Measurements from ENCODE around the gene DBNDD2. TPM values are rescaled to one million over a fixed set of nuclear protein-coding genes. Genes with fewer than 3 reads are reported as not detected.

DBNDD2 gene
- total RNA-seq, 6 experiments from 2014 or later = 2.3 to 5.3 (median 3.3) TPM

- H3K27me3 ChIP-seq = no peaks in the 10 kb centered on the region
- 52% methylated on average over 5 of the region's 5 CpGs for WGBS (ENCODE audit: insufficient coverage, low coverage, low lambda C conversion rate, missing lambda C conversion rate)
- no peak for DNase-seq
- intact Hi-C loops (cut with DNase I) = no loop called here
- no peaks in the 10 kb centered on the region for H3K9me3 ChIP-seq
- H3K36me3 ChIP-seq = no peaks in the 10 kb centered on the region
- TF ChIP-seq CTCF (IDR thresholded peaks at IDR 0.05) = no peak
- no peak for TF ChIP-seq POLR2A (IDR thresholded peaks at IDR 0.05)
- ATAC-seq = no peak
- no peak overlapping the region for H3K4me3 ChIP-seq
- no peak overlapping the region for H3K27ac ChIP-seq
- no peaks in the 10 kb centered on the region for H3K4me1 ChIP-seq
Measured at GRCh38 chr20:45459606-45460005, 51.5 kb downstream of the DBNDD2 start.

Small RNAs within 50 kb of the gene (microRNA-seq; reads per million reads assigned to microRNA genes)
- gene MIR6812 = 0.29 to 1.3 reads per million in 2 donors

Small RNAs within 50 kb of the gene (small RNA-seq; reads per million reads assigned to genes)
- gene MIR6812 = 0 to 0.10 reads per million in 2 experiments

Other genes with a start within 250 kb of the DBNDD2 start
- not detected for gene PI3, start 233.4 kb upstream of the DBNDD2 start, total RNA-seq
- not detected for gene SEMG1, start 201.3 kb upstream of the DBNDD2 start, total RNA-seq
- gene SEMG2, start 186.9 kb upstream of the DBNDD2 start, total RNA-seq = not detected
- gene SLPI, start 153.7 kb upstream of the DBNDD2 start, total RNA-seq = 100 to 1,000 TPM in 5 of 6 experiments, 10 to 100 TPM in 1; 51.9 to 197 (median 169) TPM
- gene RBPJL, start 101.4 kb upstream of the DBNDD2 start, total RNA-seq = not detected
- not detected for gene MATN4, start 100.0 kb upstream of the DBNDD2 start, total RNA-seq
- 100 to 1,000 TPM in 4 of 6 experiments, 10 to 100 TPM in 2; 84.3 to 373 (median 116) TPM for gene SDC4, start 59.9 kb upstream of the DBNDD2 start, total RNA-seq
- 10 to 100 TPM; 16.6 to 26.2 (median 20.8) TPM for gene SYS1, start 45.1 kb upstream of the DBNDD2 start, total RNA-seq
- gene TP53TG5, start 30.0 kb upstream of the DBNDD2 start, total RNA-seq = not detected
- 10 to 100 TPM; 35.7 to 58.4 (median 40.5) TPM for gene PIGT, start 7.9 kb downstream of the DBNDD2 start, total RNA-seq
- 1 to 10 TPM in 4 of 6 experiments, under 1 TPM in 1, not detected in 1; 0.77 to 2.8 (median 1.8) TPM for gene WFDC2, start 61.5 kb downstream of the DBNDD2 start, total RNA-seq
- gene SPINT3, start 107.3 kb downstream of the DBNDD2 start, total RNA-seq = not detected
- gene WFDC6, start 131.2 kb downstream of the DBNDD2 start, total RNA-seq = not detected
- gene EPPIN, start 139.1 kb downstream of the DBNDD2 start, total RNA-seq = not detected
- gene WFDC8, start 171.0 kb downstream of the DBNDD2 start, total RNA-seq = not detected
- gene WFDC10A, start 221.4 kb downstream of the DBNDD2 start, total RNA-seq = not detected
- gene WFDC9, start 223.0 kb downstream of the DBNDD2 start, total RNA-seq = not detected